ENCODE measurements around the gene SORBS1.

The SORBS1 gene

DNA sequence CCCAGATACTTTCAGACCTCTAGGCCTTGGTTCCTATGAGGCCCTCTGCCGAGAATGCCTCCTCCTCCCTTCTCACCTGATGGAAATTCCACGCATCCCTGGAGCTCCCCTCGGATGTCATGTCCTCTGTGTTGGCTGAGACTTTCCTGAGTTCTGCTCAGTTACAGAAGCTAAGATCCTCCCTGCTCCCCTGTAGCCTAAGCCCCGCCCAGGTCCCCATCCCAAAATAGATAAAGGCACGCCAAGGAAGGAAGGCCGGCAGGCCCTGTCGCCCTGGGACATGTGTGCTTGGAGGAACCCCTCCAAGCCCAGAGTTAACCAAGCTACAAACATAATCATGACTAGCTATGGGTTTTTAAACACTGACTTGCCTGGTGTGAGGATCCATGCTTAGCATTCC, 123.5 kb downstream of the SORBS1 start:
- TF ChIP-seq, protein P1, sequence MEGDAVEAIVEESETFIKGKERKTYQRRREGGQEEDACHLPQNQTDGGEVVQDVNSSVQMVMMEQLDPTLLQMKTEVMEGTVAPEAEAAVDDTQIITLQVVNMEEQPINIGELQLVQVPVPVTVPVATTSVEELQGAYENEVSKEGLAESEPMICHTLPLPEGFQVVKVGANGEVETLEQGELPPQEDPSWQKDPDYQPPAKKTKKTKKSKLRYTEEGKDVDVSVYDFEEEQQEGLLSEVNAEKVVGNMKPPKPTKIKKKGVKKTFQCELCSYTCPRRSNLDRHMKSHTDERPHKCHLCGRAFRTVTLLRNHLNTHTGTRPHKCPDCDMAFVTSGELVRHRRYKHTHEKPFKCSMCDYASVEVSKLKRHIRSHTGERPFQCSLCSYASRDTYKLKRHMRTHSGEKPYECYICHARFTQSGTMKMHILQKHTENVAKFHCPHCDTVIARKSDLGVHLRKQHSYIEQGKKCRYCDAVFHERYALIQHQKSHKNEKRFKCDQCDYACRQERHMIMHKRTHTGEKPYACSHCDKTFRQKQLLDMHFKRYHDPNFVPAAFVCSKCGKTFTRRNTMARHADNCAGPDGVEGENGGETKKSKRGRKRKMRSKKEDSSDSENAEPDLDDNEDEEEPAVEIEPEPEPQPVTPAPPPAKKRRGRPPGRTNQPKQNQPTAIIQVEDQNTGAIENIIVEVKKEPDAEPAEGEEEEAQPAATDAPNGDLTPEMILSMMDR (IDR thresholded peaks at IDR 0.05; ENCODE audit: control insufficient read depth, insufficient read depth, low read depth, low read length, missing control alignments) = no peak
- DNase-seq (ENCODE audit: low read depth) = no peak

DNA sequence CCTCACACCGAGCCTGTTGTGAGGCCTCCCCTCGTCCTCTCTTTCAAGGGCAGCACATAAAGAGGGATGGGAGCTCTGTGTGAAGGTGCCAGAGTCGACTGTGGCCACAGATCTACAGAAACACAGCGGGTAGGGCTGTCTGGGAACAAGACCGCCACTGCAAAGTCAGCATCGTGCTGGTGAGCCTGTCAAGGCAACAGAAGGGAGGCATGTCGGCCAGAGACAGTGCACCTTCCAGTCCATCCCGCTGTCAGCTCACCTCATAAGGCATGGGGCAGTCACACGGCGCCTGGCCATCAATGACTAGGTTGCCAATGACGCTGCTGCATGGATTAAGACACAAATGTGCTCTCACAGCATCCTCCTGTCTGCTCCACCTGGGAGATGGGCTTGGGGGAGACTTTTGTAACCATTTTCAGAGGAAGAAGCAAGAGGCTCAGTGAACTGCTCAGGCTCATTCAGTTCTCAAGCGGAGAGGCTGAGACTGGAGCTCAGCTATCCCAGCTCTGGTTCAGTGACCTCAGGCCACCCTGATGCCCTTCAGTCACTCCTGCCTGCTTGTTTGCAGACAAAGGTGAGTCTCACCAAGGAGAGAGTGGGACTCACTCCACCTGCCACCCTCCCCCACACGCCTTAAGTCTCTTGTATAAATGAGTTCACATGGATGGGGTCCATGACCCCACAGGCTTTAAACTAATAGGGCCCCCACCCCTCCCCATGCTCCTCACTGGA, 125.5 kb downstream of the SORBS1 start:
- TF ChIP-seq, protein P1 (IDR thresholded peaks at IDR 0.05; ENCODE audit: control insufficient read depth, insufficient read depth, low read depth, low read length, missing control alignments) = no peak
- H3K4me3 ChIP-seq (ENCODE audit: control insufficient read depth, low read depth, low read length) = no peak overlapping the region

More for the DNA sequence above, 123.5 kb downstream of the SORBS1 start:
- no peak overlapping the region for H3K4me3 ChIP-seq (ENCODE audit: control insufficient read depth, low read depth, low read length)

DNA sequence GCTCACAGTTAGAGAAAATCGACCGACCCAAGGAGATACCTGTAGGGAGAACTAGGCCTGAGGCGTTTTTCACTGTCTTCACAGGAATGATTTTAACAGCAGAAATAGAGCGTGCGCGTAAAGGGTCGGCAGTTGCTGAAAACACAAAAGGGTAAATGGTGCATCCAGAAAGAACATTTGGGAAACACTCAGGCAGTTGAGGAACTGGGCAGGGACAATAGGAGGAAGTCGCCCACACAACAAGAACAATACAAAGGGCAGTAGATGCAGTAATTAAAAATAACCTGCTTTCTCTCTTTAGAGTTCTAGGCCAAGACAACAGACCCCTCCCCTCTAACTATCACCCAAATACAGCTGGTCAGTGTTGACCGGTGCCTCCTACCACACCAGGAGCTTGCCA, 126.6 kb downstream of the SORBS1 start:
- TF ChIP-seq, protein P1 (IDR thresholded peaks at IDR 0.05; ENCODE audit: control insufficient read depth, insufficient read depth, low read depth, low read length, missing control alignments) = no peak
- no peak for DNase-seq (ENCODE audit: low read depth)
- no peak overlapping the region for H3K4me3 ChIP-seq (ENCODE audit: control insufficient read depth, low read depth, low read length)

More for the DNA sequence above, 125.5 kb downstream of the SORBS1 start:
- no peak for DNase-seq (ENCODE audit: low read depth)

GRCh38 chr10:95431900-95432342, 129.2 kb downstream of the SORBS1 start:
- TF ChIP-seq, protein P1 (IDR thresholded peaks at IDR 0.05; ENCODE audit: control insufficient read depth, insufficient read depth, low read depth, low read length, missing control alignments) = no peak
- no peak overlapping the region for H3K4me3 ChIP-seq (ENCODE audit: control insufficient read depth, low read depth, low read length)
- no peak for DNase-seq (ENCODE audit: low read depth)

GRCh38 chr10:95430231-95430951, 130.8 kb downstream of the SORBS1 start:
- DNase-seq (ENCODE audit: low read depth) = no peak
- TF ChIP-seq, protein P1 (IDR thresholded peaks at IDR 0.05; ENCODE audit: control insufficient read depth, insufficient read depth, low read depth, low read length, missing control alignments) = peak; percentile 95
- H3K4me3 ChIP-seq (ENCODE audit: control insufficient read depth, low read depth, low read length) = no peak overlapping the region

DNA sequence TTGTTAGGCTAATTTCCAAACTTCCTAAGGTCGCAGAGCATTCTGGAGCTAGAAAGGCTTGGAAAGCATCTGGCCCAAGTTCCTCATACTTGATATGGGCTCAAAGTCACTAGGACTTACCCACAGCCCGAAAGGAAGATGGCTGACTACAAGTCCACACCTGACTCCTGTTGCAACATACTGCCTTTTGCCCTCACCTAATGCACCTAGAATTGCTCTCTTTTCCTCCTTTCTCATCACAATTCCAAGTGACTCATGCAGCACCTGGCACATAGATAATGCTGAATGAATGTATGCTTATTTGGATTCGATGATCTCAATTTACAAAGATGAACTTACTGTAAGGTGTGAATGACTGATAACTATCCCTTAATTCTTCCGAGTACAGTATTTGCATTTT, 131.5 kb downstream of the SORBS1 start:
- TF ChIP-seq, protein P1 (IDR thresholded peaks at IDR 0.05; ENCODE audit: control insufficient read depth, insufficient read depth, low read depth, low read length, missing control alignments) = no peak
- no peak for DNase-seq (ENCODE audit: low read depth)

More for the DNA sequence above, 131.5 kb downstream of the SORBS1 start:
- H3K4me3 ChIP-seq (ENCODE audit: control insufficient read depth, low read depth, low read length) = no peak overlapping the region

Data from AG09309 (cell line).